Keratinocyte (primary cell): Measurements from ENCODE around the gene LY6G5B.

Experiments used
- CTCF ChIP-seq, 3 experiments: IDR thresholded peaks in 1 of 3; conservative IDR thresholded peaks in 1 of 3; optimal IDR thresholded peaks in 1 of 3; 2 replicates in 2 of 3; 3 replicates in 1 of 3; pipeline versions ENCODE3 to v1.5.1; 2011; ENCODE audit warnings: low read length in 3 of 3, mild to moderate bottlenecking in 3 of 3, moderate library complexity in 2 of 3, control low read depth in 1 of 3, inconsistent platforms in 1 of 3; ENCODE audit not compliant: insufficient read depth in 2 of 3; ENCODE audit errors: extremely low read depth in 1 of 3
- EZH2 ChIP-seq: IDR thresholded peaks from one replicate; pipeline ENCODE4 v1.6.1; 2012; ENCODE audit warnings: inconsistent platforms, mild to moderate bottlenecking, low read length, moderate library complexity

- TF ChIP-seq CTCF (optimal IDR thresholded peaks at IDR 0.05 in 1 of 3, IDR thresholded peaks at IDR 0.05 in 1 of 3, conservative IDR thresholded peaks at IDR 0.05 in 1 of 3; ENCODE audit: extremely low read depth in 1 of 3, insufficient read depth in 2 of 3, low read length in 3 of 3) (no peak), EZH2 (no peak)
Observed at GRCh38 chr6:31634131-31634530, 35.6 kb upstream of the LY6G5B start.
